Endothelial cell of umbilical vein (primary cell): ENCODE data around the gene DTX3.

Experiments used
- CTCF ChIP-seq, 2 donors: IDR thresholded peaks; 1 replicate in 1 of 2; 2 replicates in 1 of 2; pipeline ENCODE4 v1.5.1; 2011; ENCODE audit warnings: low read length in 2 of 2, mild to moderate bottlenecking in 2 of 2, moderate library complexity in 2 of 2, control low read depth in 1 of 2, inconsistent platforms in 1 of 2, low read depth in 1 of 2; ENCODE audit not compliant: insufficient read depth in 1 of 2; ENCODE audit errors: extremely low read depth in 1 of 2
- EZH2 ChIP-seq: IDR thresholded peaks from 2 replicates; pipeline ENCODE4 v1.6.1; 2012; ENCODE audit warnings: borderline replicate concordance, low read depth, mild to moderate bottlenecking, moderate library complexity, low read length, inconsistent platforms; ENCODE audit not compliant: severe bottlenecking
- FOS ChIP-seq: IDR thresholded peaks from 2 replicates; pipeline ENCODE4 v1.6.1; 2011; ENCODE audit warnings: mild to moderate bottlenecking, low read length, moderate library complexity, borderline replicate concordance; ENCODE audit not compliant: insufficient read depth
- JUN ChIP-seq: IDR thresholded peaks from 2 replicates; pipeline ENCODE4 v1.6.1; 2011; ENCODE audit warnings: borderline replicate concordance, low read depth; ENCODE audit not compliant: insufficient read length, insufficient read depth
- MAX ChIP-seq: IDR thresholded peaks from 2 replicates; pipeline ENCODE4 v1.6.1; 2011; ENCODE audit not compliant: insufficient read depth, insufficient read length
- MYC ChIP-seq: IDR thresholded peaks from one replicate; pipeline ENCODE4 v1.6.1; 2011; ENCODE audit warnings: mild to moderate bottlenecking, low read depth, low read length
- POLR2A ChIP-seq: IDR thresholded peaks from 2 replicates; pipeline ENCODE4 v1.6.1; 2012; ENCODE audit warnings: low read depth, mild to moderate bottlenecking, control low read depth, low read length
- POLR2AphosphoS5 ChIP-seq: IDR thresholded peaks from 2 replicates; pipeline ENCODE4 v1.6.1; 2012; ENCODE audit warnings: low read depth, mild to moderate bottlenecking, control low read depth, low read length, moderate library complexity; ENCODE audit not compliant: insufficient read depth

- TF ChIP-seq POLR2A (no peak), CTCF (IDR thresholded peaks at IDR 0.05; ENCODE audit: extremely low read depth in 1 of 2, insufficient read depth in 1 of 2, low read depth in 1 of 2, low read length in 2 of 2) (no peak), POLR2AphosphoS5 (no peak), MYC (no peak), JUN (no peak), MAX (no peak), FOS (no peak), EZH2 (no peak)
Observed at GRCh38 chr12:57563358-57563757, 41.3 kb upstream of the DTX3 start.
